ENCODE results near the gene NFIA. TPM values are rescaled to one million over a fixed set of nuclear protein-coding genes. Genes with fewer than 3 reads are reported as not detected.

NFIA gene
- polyA plus RNA-seq, 1 donor = 22.8 TPM

DNA sequence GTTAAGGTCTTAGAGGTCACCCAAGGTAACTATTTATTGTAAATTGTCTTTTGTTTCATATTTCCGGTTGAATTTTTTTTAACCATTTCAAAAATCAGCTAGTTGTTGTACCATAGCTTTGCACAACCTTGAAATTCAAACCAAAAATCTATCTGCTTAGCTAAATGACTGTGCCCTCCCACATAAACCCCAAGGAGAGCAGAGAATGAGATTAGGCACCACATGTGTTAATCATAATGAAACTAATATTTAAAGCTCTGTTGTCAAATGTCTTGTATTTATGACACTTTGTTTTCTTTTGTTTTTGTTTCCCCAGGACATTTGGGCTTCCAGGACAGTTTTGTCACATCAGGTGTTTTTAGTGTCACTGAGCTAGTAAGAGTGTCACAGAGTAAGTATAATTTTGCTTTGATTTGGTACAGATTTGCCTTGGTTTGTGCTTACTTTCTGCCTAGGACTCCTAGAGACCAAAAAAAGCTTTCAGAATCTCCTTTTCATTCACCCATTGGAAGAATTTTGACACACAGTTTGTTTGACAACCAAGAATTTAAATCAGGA, 249.9 kb downstream of the NFIA start:
- DNase-seq (ENCODE audit: low read depth) = no peak

- no peak for DNase-seq (ENCODE audit: low read depth)
Measured at GRCh38 chr1:61332796-61333195, 250.4 kb downstream of the NFIA start.

- no peak for DNase-seq (ENCODE audit: low read depth)
Measured at GRCh38 chr1:61334718-61335589, 252.6 kb downstream of the NFIA start.

DNA sequence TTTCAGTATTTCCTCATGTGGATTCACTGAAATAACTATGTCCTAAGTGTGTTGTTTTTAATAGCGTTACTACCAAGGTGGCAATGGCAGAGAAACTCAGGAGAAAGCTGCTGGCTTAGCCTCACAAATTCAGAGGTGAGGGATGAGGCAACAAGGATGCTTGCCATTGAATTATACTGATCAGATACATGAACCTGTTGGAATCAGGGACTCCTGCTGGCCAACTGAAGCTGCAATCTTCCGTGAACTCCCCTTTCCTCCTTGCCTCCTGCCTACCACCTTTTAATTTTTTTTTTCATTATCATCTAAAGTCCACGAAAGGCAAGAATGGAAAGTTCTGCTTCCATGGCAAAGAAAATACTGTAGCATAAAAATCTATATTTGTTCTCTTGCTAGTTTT, 254.7 kb downstream of the NFIA start:
- no peak for DNase-seq (ENCODE audit: low read depth)

GRCh38 chr1:61337441-61337951, 255.1 kb downstream of the NFIA start:
- no peak for DNase-seq (ENCODE audit: low read depth)

- no peak for DNase-seq (ENCODE audit: low read depth)
Measured at GRCh38 chr1:61337981-61338848, 255.9 kb downstream of the NFIA start.

GRCh38 chr1:61338899-61339298, 256.5 kb downstream of the NFIA start:
- DNase-seq (ENCODE audit: low read depth) = no peak

- no peak for DNase-seq (ENCODE audit: low read depth)
Measured at GRCh38 chr1:61341426-61341825, 259.1 kb downstream of the NFIA start.

DNA sequence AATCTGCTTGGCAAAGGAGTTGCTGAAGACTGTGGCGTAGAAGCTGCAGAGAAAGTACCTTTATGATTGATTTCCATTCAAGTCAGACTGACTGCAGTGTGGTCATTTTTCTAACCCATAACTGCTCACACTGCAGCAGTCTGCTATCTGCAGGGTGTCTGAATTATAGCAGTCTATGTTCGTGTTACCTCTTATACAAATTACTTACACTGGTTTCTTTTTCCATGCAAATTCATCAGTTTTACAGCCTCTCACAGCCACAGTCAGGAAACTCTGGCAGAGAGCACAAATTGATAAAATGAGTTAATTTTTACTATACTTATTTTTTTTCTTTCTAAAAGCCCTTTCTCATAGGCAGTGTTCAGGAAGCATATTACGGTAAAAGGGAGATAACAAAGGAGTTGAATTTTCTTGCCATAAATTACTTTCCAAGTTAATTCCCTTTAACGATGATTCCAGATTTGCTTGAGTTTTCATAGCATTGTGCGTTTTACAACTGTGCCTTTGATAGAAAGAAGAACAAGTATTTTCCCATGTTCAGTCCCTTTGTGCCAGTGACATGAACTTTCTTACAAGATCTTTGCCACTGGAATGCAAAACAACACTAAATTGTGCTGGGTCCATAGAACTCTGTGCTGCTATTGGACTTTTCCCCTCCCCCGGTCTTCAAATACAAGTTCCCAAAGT, 261.5 kb downstream of the NFIA start:
- no peak for DNase-seq (ENCODE audit: low read depth)

- no peak for DNase-seq (ENCODE audit: low read depth)
Measured at GRCh38 chr1:61344696-61345095, 262.3 kb downstream of the NFIA start.

GRCh38 chr1:61348025-61348665, 265.8 kb downstream of the NFIA start:
- no peak for DNase-seq (ENCODE audit: low read depth)

GRCh38 chr1:61352845-61353435, 270.6 kb downstream of the NFIA start:
- no peak for DNase-seq (ENCODE audit: low read depth)

DNA sequence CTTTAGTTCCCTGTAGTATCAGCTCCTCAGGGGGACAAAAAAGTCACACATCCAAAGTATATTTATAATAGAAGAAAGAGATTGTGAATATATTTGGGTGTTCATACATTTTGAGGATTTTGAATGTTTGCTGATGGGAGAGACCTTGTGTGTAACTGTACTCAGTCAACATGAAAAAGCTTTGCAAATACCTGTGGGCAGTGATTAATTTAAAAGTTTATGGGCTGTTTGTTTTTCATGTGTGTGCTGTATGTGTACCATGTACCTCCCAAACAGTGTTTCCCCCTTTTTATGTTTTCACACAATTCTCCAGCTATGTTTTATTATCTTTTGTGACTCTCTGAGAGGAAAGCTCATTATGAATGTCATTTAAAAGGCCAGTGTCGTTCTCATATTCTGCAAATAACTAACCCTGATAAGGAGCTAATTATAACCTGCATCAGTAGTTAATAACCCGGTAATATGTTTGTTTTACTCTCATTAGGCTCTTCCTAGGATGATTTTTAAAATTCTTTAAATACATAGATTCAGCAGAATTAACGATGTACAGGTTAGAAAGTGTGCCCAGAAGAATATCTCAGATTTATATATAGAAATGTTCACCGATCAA, 271.5 kb downstream of the NFIA start:
- no peak for DNase-seq (ENCODE audit: low read depth)

- DNase-seq (ENCODE audit: low read depth) = no peak
Measured at GRCh38 chr1:61356016-61356415, 273.7 kb downstream of the NFIA start.

GRCh38 chr1:61356995-61357394, 274.6 kb downstream of the NFIA start:
- DNase-seq (ENCODE audit: low read depth) = no peak

GRCh38 chr1:61357539-61357938, 275.2 kb downstream of the NFIA start:
- DNase-seq (ENCODE audit: low read depth) = no peak

GRCh38 chr1:61358770-61359455, 276.6 kb downstream of the NFIA start:
- DNase-seq (ENCODE audit: low read depth) = no peak

GRCh38 chr1:61361931-61362330, 279.6 kb downstream of the NFIA start:
- DNase-seq (ENCODE audit: low read depth) = no peak

DNA sequence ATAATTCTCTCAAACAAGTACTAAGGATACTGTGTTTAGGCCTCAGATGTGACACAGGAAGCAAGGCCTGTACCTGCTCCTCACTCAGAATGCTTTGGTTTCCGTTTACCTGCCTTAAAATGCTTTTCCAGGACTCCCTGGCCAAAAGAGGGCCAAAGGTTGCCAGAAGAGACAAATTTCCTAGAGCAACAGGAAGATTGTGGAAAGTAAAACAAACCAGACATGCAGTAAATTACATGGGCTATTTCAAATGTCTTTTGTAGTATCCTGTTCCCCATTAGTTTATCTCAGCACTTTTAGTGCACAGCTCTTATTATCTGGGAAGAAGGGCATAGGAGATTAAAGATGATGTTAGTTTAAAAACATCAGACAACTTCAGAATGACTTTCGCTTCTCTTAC, 280.0 kb downstream of the NFIA start:
- no peak for DNase-seq (ENCODE audit: low read depth)

GRCh38 chr1:61368366-61368765, 286.0 kb downstream of the NFIA start:
- DNase-seq (ENCODE audit: low read depth) = no peak

Measured in forelimb muscle (tissue), 1 donor.